ENCODE measurements around the gene ZMAT5.
A peak's percentile ranks its signal among the peaks of the same experiment; 100 is the strongest.

Gene ZMAT5

GRCh38 chr22:29726512-29727130, 40.2 kb downstream of the ZMAT5 start:
- DNase-seq = no peak

- no peak for DNase-seq
These were observed 40.7 kb downstream of the ZMAT5 start for GRCh38 chr22:29726106-29726505.

- no peak for DNase-seq
These were observed 42.0 kb downstream of the ZMAT5 start for GRCh38 chr22:29724843-29725242.

GRCh38 chr22:29723766-29724165, 43.0 kb downstream of the ZMAT5 start:
- no peak for DNase-seq

GRCh38 chr22:29722587-29722986, 44.2 kb downstream of the ZMAT5 start:
- DNase-seq = no peak

GRCh38 chr22:29722151-29722550, 44.7 kb downstream of the ZMAT5 start:
- no peak for DNase-seq

GRCh38 chr22:29720811-29721323, 45.9 kb downstream of the ZMAT5 start:
- no peak for DNase-seq

GRCh38 chr22:29719899-29720645, 46.7 kb downstream of the ZMAT5 start, which contains the start of gene CABP7:
Gene CABP7 (plus strand): TSS chr22:29720003. CDS start chr22:29720425, 422 bp downstream.
- no peak for DNase-seq

GRCh38 chr22:29718949-29719898, 47.6 kb downstream of the ZMAT5 start:
- DNase-seq = peak; percentile 27

GRCh38 chr22:29717789-29718188, 49.0 kb downstream of the ZMAT5 start:
- DNase-seq = no peak

GRCh38 chr22:29716814-29717545, 49.8 kb downstream of the ZMAT5 start:
- DNase-seq = peak; percentile 91

GRCh38 chr22:29715705-29716104, 51.1 kb downstream of the ZMAT5 start:
- peak; percentile 66 for DNase-seq

- peak; percentile 55 for DNase-seq
These were observed 51.6 kb downstream of the ZMAT5 start for GRCh38 chr22:29715240-29715639.

- DNase-seq = no peak
These were observed 53.6 kb downstream of the ZMAT5 start for GRCh38 chr22:29713156-29713727.

- DNase-seq = no peak
These were observed 54.7 kb downstream of the ZMAT5 start for GRCh38 chr22:29712119-29712518.

- DNase-seq = peak; percentile 27
These were observed 55.7 kb downstream of the ZMAT5 start for GRCh38 chr22:29710922-29711593.

GRCh38 chr22:29710193-29710592, 56.6 kb downstream of the ZMAT5 start:
- no peak for DNase-seq

- no peak for DNase-seq
These were observed 59.3 kb downstream of the ZMAT5 start for GRCh38 chr22:29707471-29707870.

GRCh38 chr22:29707010-29707409, 59.8 kb downstream of the ZMAT5 start:
- no peak for DNase-seq

- peak; percentile 61 for DNase-seq
These were observed 60.3 kb downstream of the ZMAT5 start for GRCh38 chr22:29706486-29706885.

- DNase-seq = no peak
These were observed 61.2 kb downstream of the ZMAT5 start for GRCh38 chr22:29705651-29706050.
